Stimulated activated CD8-positive, alpha-beta memory T cell treated with anti-CD3 and anti-CD28 coated beads, Interleukin-4, amount 100 ng/mL, for 1 hour (primary cell): ENCODE results near the gene BCAR3.
"Not testable (repeated sequence)": the region's sequence is repeated elsewhere in the genome, so short reads cannot be mapped to it uniquely, and the experiment has no call there.

ENCODE experiments used
- DNase-seq, 2 donors: peaks; one replicate each; pipeline ENCODE4 v3.0.0-alpha.2; 2020; ENCODE audit warnings: low read depth in 2 of 2, low spot score in 1 of 2

BCAR3 gene

DNA sequence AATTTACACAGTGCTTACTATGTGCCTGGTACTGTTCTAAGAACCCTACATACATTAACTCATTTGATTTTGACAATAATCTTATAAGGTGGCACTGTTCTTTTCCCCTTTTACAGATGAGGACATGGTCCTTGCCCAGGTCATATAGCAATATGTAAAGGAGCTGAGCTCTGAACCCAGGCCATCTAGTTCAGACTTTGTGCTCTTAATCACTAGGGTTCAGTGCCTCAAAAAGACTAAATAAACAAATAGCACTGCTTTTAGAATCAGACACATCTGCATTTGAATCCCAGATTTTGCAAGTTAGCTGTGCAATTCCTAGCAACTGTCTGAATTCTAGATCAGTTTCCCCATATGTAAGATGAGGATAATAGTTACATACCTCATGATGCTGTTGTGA is 8.7 kb upstream of the BCAR3 start:
- DNase-seq: no peak

DNA sequence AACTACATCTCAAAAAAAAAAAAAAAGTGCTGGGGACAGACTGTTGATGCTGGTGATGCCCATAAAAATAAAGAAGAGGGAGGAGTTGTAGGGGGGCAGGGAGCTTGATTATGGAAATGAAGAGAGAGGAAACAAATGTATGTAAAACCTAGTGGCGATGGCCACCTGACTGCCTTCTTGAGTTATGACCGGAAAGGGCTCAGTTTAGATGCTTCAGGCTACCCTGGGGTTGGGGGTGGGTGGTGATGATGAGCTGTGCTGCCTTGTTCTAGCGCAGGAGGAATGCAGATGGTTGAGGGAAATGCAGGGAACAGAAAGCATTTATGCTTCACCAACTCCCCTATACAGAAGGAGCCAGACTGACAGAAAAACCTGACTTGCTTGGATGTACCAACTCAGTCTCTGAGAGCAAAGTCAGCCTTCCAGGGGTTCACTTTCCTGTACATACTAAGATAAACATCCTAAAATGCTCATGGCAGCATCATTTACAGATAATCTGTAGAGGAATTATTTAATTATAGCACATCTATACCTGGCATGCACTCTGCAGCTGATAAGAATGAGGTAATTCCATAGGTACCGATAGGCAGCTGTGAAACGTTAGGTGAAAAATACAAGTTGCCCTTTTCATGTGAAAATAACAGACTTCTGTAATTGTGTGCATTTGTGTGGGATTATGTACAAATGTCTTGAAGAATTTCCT is 8.0 kb upstream of the BCAR3 start:
- DNase-seq: no peak

- DNase-seq: no peak
Observed at GRCh38 chr1:93687542-93687941, 5.9 kb upstream of the BCAR3 start.

- DNase-seq: no peak
Observed at GRCh38 chr1:93686504-93687250, 5.0 kb upstream of the BCAR3 start.

DNA sequence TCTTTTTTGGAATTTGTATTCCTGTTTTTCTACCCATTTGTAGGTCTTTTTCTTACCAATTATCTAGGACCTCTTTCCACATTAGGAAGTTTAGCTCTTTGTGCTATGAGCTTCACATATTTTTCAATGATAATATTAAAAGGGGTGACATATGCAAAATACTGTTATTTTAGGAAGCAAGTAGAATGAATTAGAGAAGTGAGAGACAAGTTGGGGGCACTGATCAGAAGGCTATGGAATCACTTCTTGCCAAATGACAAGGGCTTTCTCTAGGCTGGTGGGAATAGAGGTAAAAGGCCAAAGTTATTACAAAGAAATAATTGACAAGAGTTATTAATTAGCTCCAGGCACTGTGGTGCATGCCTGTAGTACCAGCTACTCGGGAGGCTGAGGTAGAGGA is 4.3 kb upstream of the BCAR3 start:
- DNase-seq: no peak

GRCh38 chr1:93683234-93683633 is 1.6 kb upstream of the BCAR3 start:
- DNase-seq: no peak

DNA sequence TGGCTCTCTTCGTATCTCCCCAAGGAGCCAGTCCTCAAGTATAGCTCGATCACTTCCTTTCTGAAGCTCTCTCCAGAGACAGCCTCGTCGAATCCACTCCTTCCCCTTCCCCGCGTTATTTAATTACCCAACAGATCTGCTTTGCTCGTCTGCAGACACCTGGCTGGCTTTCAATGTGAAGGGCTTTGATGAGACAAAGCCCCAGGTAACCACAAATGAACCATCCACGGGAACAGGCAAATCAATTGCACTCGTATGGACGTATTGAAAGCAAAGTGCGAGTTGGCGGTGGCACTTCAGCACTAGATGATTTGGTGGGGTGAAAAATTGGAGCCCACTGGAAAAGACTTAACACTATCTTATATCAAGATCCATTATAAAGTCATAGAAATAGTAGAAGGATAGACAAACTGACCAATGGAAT is 364 bp upstream of the BCAR3 start:
- no peak for DNase-seq

DNA sequence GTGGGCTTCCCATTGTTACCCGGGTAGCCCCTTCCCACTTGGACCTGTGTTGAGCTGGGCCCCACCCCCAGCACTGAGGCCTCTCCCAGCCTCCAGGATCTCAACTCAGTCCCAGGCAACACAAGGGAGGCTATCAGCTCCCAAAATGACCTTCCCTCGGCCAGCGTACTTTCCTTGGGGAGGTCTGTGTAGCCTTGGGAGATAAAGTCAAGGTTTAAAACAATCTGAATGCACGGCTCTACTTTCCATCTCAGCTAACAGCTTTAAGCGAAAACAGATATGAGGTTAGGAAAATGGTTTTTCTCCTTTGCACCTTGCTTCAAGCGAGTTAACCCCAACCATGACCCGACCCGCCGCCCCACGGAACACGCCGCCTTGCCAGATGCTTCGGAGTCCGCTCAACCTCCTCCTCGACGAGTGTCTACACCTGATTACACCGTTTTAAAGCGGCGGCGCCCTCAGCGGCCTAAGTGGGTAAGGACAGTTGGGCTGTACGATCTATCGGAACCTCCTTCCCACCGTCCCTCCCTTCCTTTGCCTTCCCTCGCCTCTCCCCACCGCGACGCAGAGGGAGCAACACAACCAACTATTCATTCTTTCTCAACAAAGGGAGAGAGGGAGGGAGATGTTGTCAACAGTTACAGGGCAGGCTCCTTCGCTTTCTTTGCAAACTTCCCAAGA is 1.1 kb downstream of the BCAR3 start:
- DNase-seq: no peak

- no peak for DNase-seq
Observed at GRCh38 chr1:93680076-93680419, 1.6 kb downstream of the BCAR3 start.

DNA sequence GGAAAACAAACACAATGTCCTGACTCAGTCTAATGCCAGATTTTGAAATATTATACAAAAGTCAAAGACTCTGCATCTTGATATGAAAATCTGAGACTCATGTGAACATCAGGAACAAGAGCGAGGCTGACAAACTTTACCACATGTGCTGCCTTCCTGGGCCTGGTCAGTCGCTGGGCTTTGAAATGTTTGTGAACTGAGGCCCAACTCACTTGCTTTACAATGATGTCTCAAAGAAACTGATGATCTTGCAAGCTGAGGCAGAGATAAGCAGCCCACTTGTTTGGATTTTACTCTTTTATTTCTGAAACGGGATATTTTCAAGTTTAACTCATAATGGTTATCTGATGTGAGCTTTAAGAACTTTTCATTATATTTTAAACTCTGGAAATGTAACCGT is 2.1 kb downstream of the BCAR3 start:
- no peak for DNase-seq

- no peak for DNase-seq
Observed at GRCh38 chr1:93678946-93679480, 2.6 kb downstream of the BCAR3 start.

DNA sequence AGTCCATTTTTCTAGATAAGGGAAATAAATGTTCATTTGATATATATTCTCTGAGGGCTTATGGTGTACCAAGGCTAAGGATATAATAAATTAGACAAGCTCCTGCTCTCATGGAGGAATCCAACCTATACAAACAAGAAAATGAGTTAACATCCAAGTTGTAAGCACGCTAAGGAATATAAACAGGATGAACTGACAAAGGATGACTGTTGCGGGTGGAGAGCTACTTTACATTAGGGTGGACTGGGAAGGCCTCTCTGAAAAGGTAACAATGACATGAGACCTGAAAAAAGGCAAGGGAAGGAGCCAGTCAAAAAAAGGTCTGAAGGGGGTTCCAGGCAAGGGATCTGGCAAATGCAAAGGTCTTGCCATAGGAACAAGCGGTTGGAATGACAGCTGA is 3.1 kb downstream of the BCAR3 start:
- DNase-seq: no peak

- DNase-seq: no peak
Observed at GRCh38 chr1:93677729-93678128, 3.9 kb downstream of the BCAR3 start.

DNA sequence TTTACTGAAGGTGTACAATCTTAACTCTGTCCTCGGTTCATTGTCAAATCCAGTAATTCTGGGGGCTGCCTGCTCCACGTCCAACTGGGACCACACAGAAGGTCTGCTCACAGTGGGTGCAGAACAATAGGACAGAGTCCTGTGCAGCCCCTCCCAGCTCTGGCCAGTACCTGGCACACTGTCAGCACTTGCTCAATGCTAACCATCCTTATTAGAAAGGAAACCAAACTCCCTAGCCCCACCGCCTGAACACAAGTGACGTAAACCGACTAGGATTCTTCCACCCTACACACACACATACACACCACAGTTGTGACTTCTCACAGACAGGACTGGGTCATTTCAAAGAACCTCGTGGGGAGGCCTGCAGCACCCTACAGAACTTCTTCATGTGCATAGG is 5.2 kb downstream of the BCAR3 start:
- DNase-seq: no peak

- no peak for DNase-seq
Observed at GRCh38 chr1:93675931-93676330, 5.7 kb downstream of the BCAR3 start.

DNA sequence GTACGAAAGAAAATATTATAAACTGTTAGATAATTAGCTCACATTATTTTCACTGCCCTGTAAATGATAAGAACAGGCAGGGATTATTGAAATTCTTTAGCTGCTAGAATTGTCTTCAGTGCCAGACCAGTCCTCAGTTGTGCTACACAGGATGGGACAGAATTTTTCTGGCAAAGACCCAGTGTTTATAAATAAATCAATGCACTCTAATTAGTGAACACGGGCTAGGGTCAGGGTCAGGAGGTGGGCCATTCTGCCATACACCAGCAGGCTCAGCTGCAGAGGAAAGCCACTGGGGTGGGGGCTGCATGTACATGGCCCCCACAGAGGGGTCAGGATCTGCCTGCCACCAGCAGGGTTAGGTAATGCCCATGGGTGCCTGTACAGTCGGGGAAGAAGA is 6.4 kb downstream of the BCAR3 start:
- DNase-seq: no peak

GRCh38 chr1:93674071-93674470 is 7.6 kb downstream of the BCAR3 start:
- DNase-seq: not testable (repeated sequence)

DNA sequence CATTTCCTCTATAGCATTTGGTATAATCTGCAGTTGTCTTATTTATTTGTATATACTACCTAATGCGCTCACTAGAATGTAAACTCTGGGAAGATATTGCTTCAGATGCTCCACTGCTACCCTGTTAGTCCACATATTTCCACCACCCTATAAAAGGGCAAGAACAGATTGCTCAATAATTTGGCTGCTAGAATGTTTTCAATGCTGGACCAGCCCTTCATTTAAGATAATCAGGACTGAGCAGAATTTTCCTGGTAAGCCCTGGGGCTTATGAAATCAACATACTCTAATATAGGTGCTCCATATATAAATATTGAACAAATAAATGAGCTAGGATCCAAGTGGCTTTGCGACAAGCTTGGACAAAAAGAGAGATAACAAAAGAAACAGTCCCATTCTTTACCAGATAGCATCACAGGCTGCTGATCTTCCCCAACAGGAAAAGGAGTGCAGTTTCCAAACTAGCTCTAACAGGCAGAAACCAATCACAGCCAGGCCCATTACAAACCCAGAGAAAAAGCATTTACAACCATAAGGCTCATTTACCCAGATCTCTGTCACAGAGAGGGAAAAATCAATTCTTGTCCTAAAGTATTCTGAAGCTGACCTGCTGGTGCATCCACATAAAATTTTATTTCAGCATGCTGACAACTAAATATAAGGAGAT is 8.3 kb downstream of the BCAR3 start:
- no peak for DNase-seq

GRCh38 chr1:93672477-93673162 is 9.0 kb downstream of the BCAR3 start:
- DNase-seq: no peak

DNA sequence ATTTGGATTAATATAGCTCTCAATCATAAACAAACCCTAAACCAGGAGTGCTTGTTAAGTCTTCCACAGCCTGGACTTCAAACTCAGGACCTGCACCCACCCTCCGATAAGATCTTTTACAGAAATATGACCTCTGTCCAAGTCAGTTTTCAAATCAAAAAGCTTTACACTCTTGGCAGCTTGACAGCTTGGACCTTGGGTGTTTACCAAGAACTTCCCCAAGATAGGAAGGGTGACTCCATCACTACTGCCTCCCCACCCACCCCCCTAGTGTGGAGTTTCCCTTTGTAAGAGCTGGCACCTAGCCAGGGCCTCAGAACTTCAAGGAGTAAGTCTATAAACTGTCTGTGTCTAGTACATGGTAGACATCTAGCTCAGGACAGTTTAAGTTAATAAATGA is 9.6 kb downstream of the BCAR3 start:
- no peak for DNase-seq

DNA sequence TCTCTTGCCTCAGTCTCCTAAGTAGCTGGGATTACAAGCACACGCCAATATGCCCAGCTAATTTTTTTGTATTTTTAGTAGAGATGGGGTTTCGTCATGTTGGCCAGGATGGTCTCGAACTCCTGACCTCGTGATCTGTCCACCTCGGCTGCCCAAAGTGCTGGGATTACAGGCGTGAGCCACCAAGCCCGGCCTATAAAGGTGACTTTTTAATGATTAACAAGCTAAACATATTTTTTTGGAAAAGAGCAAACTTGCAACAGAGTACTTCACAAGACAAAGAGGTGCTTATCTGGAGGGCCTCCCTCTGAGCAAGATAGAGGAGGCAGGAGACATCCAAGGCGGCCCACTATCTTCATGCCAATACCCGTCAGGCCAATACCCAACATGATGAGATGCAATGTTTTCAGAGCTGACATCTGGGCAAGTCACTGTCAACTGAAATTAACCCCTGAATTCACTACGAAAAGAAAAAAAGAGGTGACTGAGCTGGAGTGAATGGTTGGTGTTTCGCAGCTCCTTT is 10.5 kb downstream of the BCAR3 start:
- DNase-seq: no peak
